GM12892 (cell line): Measurements from ENCODE around the gene UBE2E1.

Experiments
- POLR2A ChIP-seq: IDR thresholded peaks from 2 replicates; pipeline ENCODE4 v1.6.1; 2011; ENCODE audit warnings: low read depth, low read length, control low read depth
- POLR2AphosphoS5 ChIP-seq: IDR thresholded peaks from 2 replicates; pipeline ENCODE4 v1.6.1; 2011; ENCODE audit warnings: low read depth, low read length, control low read depth

DNA sequence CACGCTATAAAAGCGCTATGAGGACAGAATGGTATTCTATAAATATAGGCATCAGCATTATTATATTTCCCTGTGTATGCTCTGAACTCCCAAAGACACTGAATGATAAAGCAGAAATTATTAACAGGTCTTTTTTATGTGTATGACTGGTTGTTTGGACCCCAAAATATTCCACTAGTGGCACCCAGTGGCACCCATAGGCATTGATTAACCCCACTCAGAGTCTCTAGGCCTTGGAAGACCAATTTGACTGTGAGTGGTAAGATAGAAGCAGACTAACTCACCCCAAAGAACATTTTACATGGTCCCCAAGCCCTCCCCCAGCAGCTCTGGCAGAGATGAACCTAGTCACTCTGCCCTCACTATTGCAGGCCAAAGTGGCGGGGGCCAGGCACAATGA lies 45.4 kb upstream of the UBE2E1 start:
- TF ChIP-seq POLR2A (no peak), POLR2AphosphoS5 (no peak)
